Measurements from ENCODE around the gene TBC1D23. TPM values are rescaled to one million over a fixed set of nuclear protein-coding genes. Genes with fewer than 3 reads are reported as not detected.

The TBC1D23 gene
- total RNA-seq, 1 donor from 2014 or later: 33.2 TPM

GRCh38 chr3:100274361-100274760, 13.6 kb downstream of the TBC1D23 start:
- Mint-ChIP-seq H3K27ac (ENCODE audit: unreplicated experiment) (no peak overlapping the region), H3K9me3 (ENCODE audit: unreplicated experiment) (no peaks in the 10 kb centered on the region), H3K4me3 (ENCODE audit: unreplicated experiment) (no peak overlapping the region), H3K36me3 (ENCODE audit: unreplicated experiment) (no peaks in the 10 kb centered on the region), H3K4me1 (ENCODE audit: low read depth, unreplicated experiment) (peaks cover 32% of the 10 kb centered on the region), H3K27me3 (ENCODE audit: unreplicated experiment) (peaks cover 4% of the 10 kb centered on the region)
- no peak for DNase-seq
- no peak for TF ChIP-seq CTCF (IDR thresholded peaks at IDR 0.05; ENCODE audit: partially characterized antibody, unreplicated experiment)

GRCh38 chr3:100277255-100277800, 16.5 kb downstream of the TBC1D23 start:
- H3K4me3 Mint-ChIP-seq (ENCODE audit: unreplicated experiment): no peak overlapping the region
- no peak overlapping the region for H3K27ac Mint-ChIP-seq (ENCODE audit: unreplicated experiment)
- H3K9me3 Mint-ChIP-seq (ENCODE audit: unreplicated experiment): no peaks in the 10 kb centered on the region
- DNase-seq: no peak
- TF ChIP-seq CTCF (IDR thresholded peaks at IDR 0.05; ENCODE audit: partially characterized antibody, unreplicated experiment): no peak
- H3K27me3 Mint-ChIP-seq (ENCODE audit: unreplicated experiment): peaks cover 4% of the 10 kb centered on the region
- no peaks in the 10 kb centered on the region for H3K36me3 Mint-ChIP-seq (ENCODE audit: unreplicated experiment)
- H3K4me1 Mint-ChIP-seq (ENCODE audit: low read depth, unreplicated experiment): peaks cover 20% of the 10 kb centered on the region

- Mint-ChIP-seq H3K4me1 (ENCODE audit: low read depth, unreplicated experiment) (peaks cover 10% of the 10 kb centered on the region), H3K4me3 (ENCODE audit: unreplicated experiment) (no peak overlapping the region), H3K27me3 (ENCODE audit: unreplicated experiment) (peaks cover 1% of the 10 kb centered on the region), H3K9me3 (ENCODE audit: unreplicated experiment) (no peaks in the 10 kb centered on the region), H3K36me3 (ENCODE audit: unreplicated experiment) (no peaks in the 10 kb centered on the region), H3K27ac (ENCODE audit: unreplicated experiment) (no peak overlapping the region)
- no peak for TF ChIP-seq CTCF (IDR thresholded peaks at IDR 0.05; ENCODE audit: partially characterized antibody, unreplicated experiment)
- DNase-seq: no peak
These were observed 18.1 kb downstream of the TBC1D23 start for GRCh38 chr3:100278910-100279309.

- Mint-ChIP-seq H3K4me1 (ENCODE audit: low read depth, unreplicated experiment) (no peaks in the 10 kb centered on the region), H3K36me3 (ENCODE audit: unreplicated experiment) (no peaks in the 10 kb centered on the region), H3K4me3 (ENCODE audit: unreplicated experiment) (no peak overlapping the region), H3K9me3 (ENCODE audit: unreplicated experiment) (peaks cover 2% of the 10 kb centered on the region), H3K27ac (ENCODE audit: unreplicated experiment) (no peak overlapping the region), H3K27me3 (ENCODE audit: unreplicated experiment) (no peaks in the 10 kb centered on the region)
- no peak for TF ChIP-seq CTCF (IDR thresholded peaks at IDR 0.05; ENCODE audit: partially characterized antibody, unreplicated experiment)
- no peak for DNase-seq
These were observed 27.6 kb downstream of the TBC1D23 start for GRCh38 chr3:100288288-100288894.

GRCh38 chr3:100289339-100289738, 28.5 kb downstream of the TBC1D23 start:
- Mint-ChIP-seq H3K27me3 (ENCODE audit: unreplicated experiment) (no peaks in the 10 kb centered on the region), H3K27ac (ENCODE audit: unreplicated experiment) (no peak overlapping the region), H3K4me1 (ENCODE audit: low read depth, unreplicated experiment) (no peaks in the 10 kb centered on the region), H3K36me3 (ENCODE audit: unreplicated experiment) (no peaks in the 10 kb centered on the region), H3K4me3 (ENCODE audit: unreplicated experiment) (no peak overlapping the region), H3K9me3 (ENCODE audit: unreplicated experiment) (peaks cover 1% of the 10 kb centered on the region)
- TF ChIP-seq CTCF (IDR thresholded peaks at IDR 0.05; ENCODE audit: partially characterized antibody, unreplicated experiment): no peak
- no peak for DNase-seq
